ENCODE measurements around the gene FAM227B. TPM values are rescaled to one million over a fixed set of nuclear protein-coding genes. Genes with fewer than 3 reads are reported as not detected.
"Not testable (repeated sequence)": the region's sequence is repeated elsewhere in the genome, so short reads cannot be mapped to it uniquely, and the experiment has no call there.

Gene FAM227B
- polyA plus RNA-seq, 3 donors = 14.2 to 17.5 (median 14.4) TPM

GRCh38 chr15:49380912-49381311 is 239.7 kb downstream of the FAM227B start:
- no peak for DNase-seq

GRCh38 chr15:49379996-49380395 is 240.6 kb downstream of the FAM227B start:
- DNase-seq = no peak

GRCh38 chr15:49372366-49372765 is 248.3 kb downstream of the FAM227B start:
- DNase-seq = no peak

GRCh38 chr15:49370782-49371181 is 249.8 kb downstream of the FAM227B start:
- DNase-seq = no peak

- DNase-seq = no peak
Observed at GRCh38 chr15:49366496-49366895, 254.1 kb downstream of the FAM227B start.

- DNase-seq = no peak
Observed at GRCh38 chr15:49361370-49361769, 259.2 kb downstream of the FAM227B start.

- not testable (repeated sequence) for DNase-seq
Observed at GRCh38 chr15:49354439-49354838, 266.2 kb downstream of the FAM227B start.

GRCh38 chr15:49343546-49343945 is 277.1 kb downstream of the FAM227B start:
- no peak for DNase-seq

- no peak for DNase-seq
Observed at GRCh38 chr15:49339656-49340055, 281.0 kb downstream of the FAM227B start.

GRCh38 chr15:49331951-49332350 is 288.7 kb downstream of the FAM227B start:
- DNase-seq = no peak

- no peak for DNase-seq
Observed at GRCh38 chr15:49331442-49331841, 289.2 kb downstream of the FAM227B start.

- no peak for DNase-seq
Observed at GRCh38 chr15:49330166-49330565, 290.5 kb downstream of the FAM227B start.

GRCh38 chr15:49328941-49329340 is 291.7 kb downstream of the FAM227B start:
- DNase-seq = no peak

GRCh38 chr15:49327927-49328326 is 292.7 kb downstream of the FAM227B start:
- no peak for DNase-seq

- no peak for DNase-seq
Observed at GRCh38 chr15:49323207-49323606, 297.4 kb downstream of the FAM227B start.

GRCh38 chr15:49320351-49320750 is 300.3 kb downstream of the FAM227B start:
- DNase-seq = no peak

GRCh38 chr15:49315391-49315823 is 305.2 kb downstream of the FAM227B start:
- no peak for DNase-seq

- DNase-seq = no peak
Observed at GRCh38 chr15:49314716-49315115, 305.9 kb downstream of the FAM227B start.

- no peak for DNase-seq
Observed at GRCh38 chr15:49313650-49314049, 307.0 kb downstream of the FAM227B start.

- no peak for DNase-seq
Observed at GRCh38 chr15:49309889-49310288, 310.7 kb downstream of the FAM227B start.

GRCh38 chr15:49308686-49309085 is 311.9 kb downstream of the FAM227B start:
- no peak for DNase-seq

GRCh38 chr15:49306551-49306950 is 314.1 kb downstream of the FAM227B start:
- DNase-seq = no peak

GRCh38 chr15:49303003-49303402 is 317.6 kb downstream of the FAM227B start:
- no peak for DNase-seq

- DNase-seq = no peak
Observed at GRCh38 chr15:49301562-49301961, 319.1 kb downstream of the FAM227B start.

- no peak for DNase-seq
Observed at GRCh38 chr15:49300856-49301255, 319.8 kb downstream of the FAM227B start.

All from renal pelvis (tissue), 4 donors.